ENCODE measurements around the gene APOA1. TPM values are rescaled to one million over a fixed set of nuclear protein-coding genes. Genes with fewer than 3 reads are reported as not detected.

Gene APOA1
- total and polyA plus RNA-seq, 2 donors (not counting 3 experiments of a cell fraction or from before 2014, with no cell fraction given), result not detected

GRCh38 chr11:116840746-116841296 lies 3.4 kb upstream of the APOA1 start:
- Histone ChIP-seq H3K4me2 (ENCODE audit: insufficient read depth, low read length) (no peak overlapping the region), H2AFZ (ENCODE audit: low read depth, low read length) (no peak overlapping the region), H3K36me3 (ENCODE audit: control insufficient read depth in 2 of 2, extremely low read depth in 1 of 2, insufficient read depth in 2 of 2, low read length in 2 of 2) (peaks cover 0 to 4% of the 10 kb centered on the region in 2 experiments), H3K9me3 (replicated peaks; ENCODE audit: control insufficient read depth, insufficient read depth, low read length) (no peaks in the 10 kb centered on the region), H3K27me3 (ENCODE audit: control insufficient read depth in 2 of 2, insufficient read depth in 2 of 2, low read length in 2 of 2) (no peaks in the 10 kb centered on the region), H3K9ac (replicated peaks; ENCODE audit: extremely low read depth, insufficient read depth, low read length) (no peak overlapping the region), H3K27ac (ENCODE audit: insufficient read depth, low read depth, low read length) (no peak overlapping the region), H3K4me1 (ENCODE audit: control insufficient read depth, extremely low read depth, insufficient read depth, low read length) (no peaks in the 10 kb centered on the region), H4K20me1 (replicated peaks; ENCODE audit: control insufficient read depth, extremely low read depth, insufficient read depth, low read length) (no peaks in the 10 kb centered on the region), H3K9me1 (replicated peaks; ENCODE audit: control insufficient read depth, extremely low read depth, insufficient read depth, low read length) (no peaks in the 10 kb centered on the region), H3K79me2 (ENCODE audit: control insufficient read depth, insufficient read depth, low read length) (no peaks in the 10 kb centered on the region), H3K4me3 (replicated peaks in 1 of 3; ENCODE audit: insufficient read depth in 1 of 3, low read depth in 1 of 3, low read length in 3 of 3) (no peak overlapping the region)
- intact Hi-C loops (cut with micrococcal nuclease) (no loop called here), dilution Hi-C loops (cut with MboI; ENCODE audit: extremely low pct_ligation_motif_present, low sequenced_read_pairs) (no loop called here)
- ChIA-PET POLR2A (interaction anchor here (0.6 kb wide), 1 partner anchor 376 kb away, joined by 6 read pairs; no protein-coding TSS in a partner anchor), CTCF (interaction anchor here (0.7 to 1.8 kb wide), 2 partner anchors 50 to 265 kb away, joined by 3 to 7 read pairs; partner anchors contain the start of gene APOA5)
- FAIRE-seq, result no peak
- no peak for DNase-seq (ENCODE audit: low read depth, low spot score)
- TF ChIP-seq POLR2A (IDR thresholded peaks at IDR 0.05; ENCODE audit: low read depth, low read length) (no peak), EZH2 (IDR thresholded peaks at IDR 0.05; ENCODE audit: borderline replicate concordance, low read depth, low read length, severe bottlenecking) (no peak), JUN (IDR thresholded peaks at IDR 0.05; ENCODE audit: borderline replicate concordance, insufficient read depth, insufficient read length, low read depth) (no peak), CTCF (IDR thresholded peaks at IDR 0.05; ENCODE audit: extremely low read depth in 1 of 2, insufficient read depth in 1 of 2, low read depth in 1 of 2, low read length in 2 of 2) (no peak), POLR2AphosphoS5 (IDR thresholded peaks at IDR 0.05; ENCODE audit: insufficient read depth, low read depth, low read length) (no peak)
- BruUV-seq (replicated peaks), result no TSS peak

Data from endothelial cell of umbilical vein (primary cell).